Measurements from ENCODE around the gene TMEM69. TPM values are rescaled to one million over a fixed set of nuclear protein-coding genes. Genes with fewer than 3 reads are reported as not detected.

Gene TMEM69
- total and polyA plus RNA-seq, 2 donors (not counting 3 experiments of a cell fraction or from before 2014, with no cell fraction given), result 25.6 to 56.2 TPM

DNA sequence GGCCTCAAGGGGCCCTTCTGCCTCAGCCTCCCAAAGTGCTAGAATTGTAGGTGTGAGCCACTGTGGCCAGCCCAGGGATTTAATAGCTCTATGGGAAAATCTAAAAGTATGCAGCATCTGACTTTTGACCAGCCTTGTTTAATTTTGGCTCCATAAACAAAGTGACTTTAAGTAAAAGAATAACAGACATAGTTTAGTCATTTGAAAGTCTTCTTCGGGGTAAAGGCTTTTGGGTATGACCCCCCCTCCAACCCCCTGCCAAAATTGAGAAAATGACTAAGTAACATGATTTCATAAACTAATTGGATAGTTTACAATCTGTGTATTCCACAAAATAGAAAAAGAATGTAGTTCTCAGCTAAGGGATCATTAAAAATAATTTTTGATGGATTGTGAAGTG is 18.6 kb upstream of the TMEM69 start:
- peaks cover 9% of the 10 kb centered on the region for H3K4me1 ChIP-seq (ENCODE audit: control insufficient read depth, extremely low read depth, insufficient read depth, low read length)
- ChIA-PET POLR2A (interaction anchor here (0.6 kb wide), 1 partner anchor 13 kb away, joined by 4 read pairs; no protein-coding TSS in a partner anchor), CTCF (interaction anchor here (1.0 to 1.4 kb wide), 4 partner anchors 9 to 173 kb away, joined by 3 to 4 read pairs (median 3); no protein-coding TSS in a partner anchor)
- no peaks in the 10 kb centered on the region for H3K36me3 ChIP-seq (ENCODE audit: control insufficient read depth in 2 of 2, extremely low read depth in 1 of 2, insufficient read depth in 2 of 2, low read length in 2 of 2)
- peaks cover 97% of the 10 kb centered on the region for H3K79me2 ChIP-seq (ENCODE audit: control insufficient read depth, insufficient read depth, low read length)
- H3K27ac ChIP-seq (ENCODE audit: insufficient read depth, low read depth, low read length), result no peak overlapping the region
- no peak overlapping the region for H3K4me2 ChIP-seq (ENCODE audit: insufficient read depth, low read length)
- no peak overlapping the region for H2AFZ ChIP-seq (ENCODE audit: low read depth, low read length)
- no peaks in the 10 kb centered on the region for H3K9me3 ChIP-seq (replicated peaks; ENCODE audit: control insufficient read depth, insufficient read depth, low read length)
- no peaks in the 10 kb centered on the region for H3K27me3 ChIP-seq (ENCODE audit: control insufficient read depth in 2 of 2, insufficient read depth in 2 of 2, low read length in 2 of 2)
- no peak for FAIRE-seq
- no peak overlapping the region for H3K9ac ChIP-seq (replicated peaks; ENCODE audit: extremely low read depth, insufficient read depth, low read length)
- intact Hi-C loops (cut with micrococcal nuclease) (no loop called here), dilution Hi-C loops (cut with MboI; ENCODE audit: extremely low pct_ligation_motif_present, low sequenced_read_pairs) (no loop called here)
- DNase-seq (ENCODE audit: low read depth, low spot score), result no peak
- peaks cover 12% of the 10 kb centered on the region for H4K20me1 ChIP-seq (replicated peaks; ENCODE audit: control insufficient read depth, extremely low read depth, insufficient read depth, low read length)
- H3K9me1 ChIP-seq (replicated peaks; ENCODE audit: control insufficient read depth, extremely low read depth, insufficient read depth, low read length), result no peaks in the 10 kb centered on the region
- no peak for TF ChIP-seq GATA2 (IDR thresholded peaks at IDR 0.05; ENCODE audit: insufficient read depth, insufficient read length, low read depth, low read length)
- TF ChIP-seq MYC (IDR thresholded peaks at IDR 0.05; ENCODE audit: low read depth, low read length), result no peak
- no peak for TF ChIP-seq EZH2 (IDR thresholded peaks at IDR 0.05; ENCODE audit: borderline replicate concordance, low read depth, low read length, severe bottlenecking)
- no peak for TF ChIP-seq MAX (IDR thresholded peaks at IDR 0.05; ENCODE audit: insufficient read depth, insufficient read length)
- TF ChIP-seq JUN (IDR thresholded peaks at IDR 0.05; ENCODE audit: borderline replicate concordance, insufficient read depth, insufficient read length, low read depth), result no peak
- TF ChIP-seq POLR2A (IDR thresholded peaks at IDR 0.05; ENCODE audit: low read depth, low read length), result no peak
- no peak for TF ChIP-seq CTCF (IDR thresholded peaks at IDR 0.05; ENCODE audit: extremely low read depth in 1 of 2, insufficient read depth in 1 of 2, low read depth in 1 of 2, low read length in 2 of 2)
- no peak for TF ChIP-seq FOS (IDR thresholded peaks at IDR 0.05; ENCODE audit: borderline replicate concordance, insufficient read depth, low read length)
- H3K4me3 ChIP-seq (replicated peaks in 1 of 3; ENCODE audit: insufficient read depth in 1 of 3, low read depth in 1 of 3, low read length in 3 of 3), result no peak overlapping the region
- no TSS peak for BruUV-seq (replicated peaks)

Data from endothelial cell of umbilical vein (primary cell).